ENCODE data around the gene OR11A1.

DNA sequence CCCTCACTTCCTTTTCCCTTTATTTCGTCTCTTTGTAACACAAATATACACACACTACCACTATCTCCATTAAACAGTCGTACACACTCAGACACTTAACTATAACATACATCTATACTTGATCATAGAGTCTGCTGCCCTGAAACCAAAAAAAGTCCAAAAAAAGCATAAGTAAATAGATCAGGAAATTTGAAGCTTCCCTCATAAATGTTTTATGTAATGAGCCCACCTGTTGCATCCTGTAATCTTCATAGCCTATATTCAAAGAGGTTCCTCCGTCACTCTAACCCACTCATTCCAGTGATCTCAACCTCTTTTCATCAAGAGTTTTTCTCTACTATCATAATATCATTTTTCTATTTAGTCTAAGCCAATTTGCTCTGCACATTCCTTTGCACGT, 68.3 kb downstream of the OR11A1 start:
- TF ChIP-seq EZH2phosphoT487 (IDR thresholded peaks at IDR 0.05; ENCODE audit: borderline replicate concordance, low read length) (no peak), CTCF (conservative IDR thresholded peaks at IDR 0.05; ENCODE audit: low read depth, low read length) (no peak)

Data from PC-3 (cell line).